Activated naive CD4-positive, alpha-beta T cell treated with anti-CD3 and anti-CD28 coated beads for 36 hours (primary cell): ENCODE measurements around the gene DENND4A. TPM values are rescaled to one million over a fixed set of nuclear protein-coding genes. Genes with fewer than 3 reads are reported as not detected.

ENCODE experiments used
- CTCF ChIA-PET: fragments of 350-600 bp; sonication (Branson Sonifier 250); formaldehyde crosslinking; loops from one replicate; lab custom pipeline; 2021; ENCODE audit warnings: antibody characterized with exemption; lab: Charles Lee
- DNase-seq: peaks from one replicate; pipeline ENCODE4 v3.0.0-alpha.2; 2020
- H3K27ac Mint-ChIP-seq: one replicate; pipeline ENCODE4 v1.8.0; 2021; ENCODE audit warnings: mild to moderate bottlenecking, mixed read lengths
- H3K27me3 Mint-ChIP-seq: one replicate; pipeline ENCODE4 v1.8.0; 2021; ENCODE audit warnings: low read depth, mixed read lengths
- H3K36me3 Mint-ChIP-seq: one replicate; pipeline ENCODE4 v1.8.0; 2021; ENCODE audit warnings: low read depth, mixed read lengths
- H3K4me1 Mint-ChIP-seq: one replicate; pipeline ENCODE4 v1.8.0; 2021; ENCODE audit warnings: low read depth, mixed read lengths
- H3K4me3 Mint-ChIP-seq: one replicate; pipeline ENCODE4 v1.8.0; 2021; ENCODE audit warnings: mild to moderate bottlenecking, moderate library complexity, mixed read lengths
- H3K9me3 Mint-ChIP-seq: one replicate; pipeline ENCODE4 v1.8.0; 2021; ENCODE audit warnings: mixed read lengths
- intact Hi-C: fragments of 100-400 bp; cut with micrococcal nuclease; formaldehyde crosslinking; loops from one replicate; pipeline ENCODE4 v1.15.1; 2023
- total RNA-seq, 2 experiments: library from RNA; stranded (reverse); gene quantifications; one replicate each; pipeline ENCODE4 v1.2.3, GENCODE V29; 2021

DENND4A gene
- total RNA-seq, 2 experiments from 2014 or later, result 23.9 to 24.9 TPM

DNA sequence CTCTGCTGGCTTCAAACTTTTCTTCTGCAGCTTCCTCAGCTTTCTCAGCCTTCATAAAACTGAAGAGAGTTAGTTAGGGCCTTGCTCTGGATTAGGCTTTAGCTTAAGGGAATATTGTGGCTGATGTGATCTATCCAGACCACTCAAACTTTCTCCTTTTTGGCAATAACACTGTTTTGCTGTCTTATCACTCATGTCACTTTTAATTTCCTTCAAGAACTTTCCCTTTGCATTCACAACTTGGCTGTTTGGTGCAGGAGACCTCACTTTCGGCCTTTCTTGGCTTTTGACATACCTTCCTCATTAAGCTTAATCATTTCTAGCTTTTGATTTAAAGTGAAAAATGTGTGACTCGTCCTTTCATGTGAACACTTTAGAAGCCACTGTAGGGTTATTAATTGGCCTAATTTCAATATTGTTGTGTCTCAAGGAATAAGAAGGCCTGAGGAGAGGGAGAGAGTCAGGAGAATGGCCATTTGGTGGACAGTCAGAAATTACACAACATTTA is 109.6 kb downstream of the DENND4A start:
- peak overlapping the region; percentile 36 for H3K27ac Mint-ChIP-seq
- H3K4me3 Mint-ChIP-seq, result no peak overlapping the region
- CTCF ChIA-PET, result interaction anchor here (0.7 to 1.1 kb wide), 3 partner anchors 14 to 175 kb away, joined by 3 read pairs; no protein-coding TSS in a partner anchor
- no peaks in the 10 kb centered on the region for H3K9me3 Mint-ChIP-seq
- no peak for DNase-seq
- peaks cover 19% of the 10 kb centered on the region for H3K4me1 Mint-ChIP-seq
- intact Hi-C loops, result no loop called here
- peaks cover 9% of the 10 kb centered on the region for H3K36me3 Mint-ChIP-seq
- no peaks in the 10 kb centered on the region for H3K27me3 Mint-ChIP-seq

DNA sequence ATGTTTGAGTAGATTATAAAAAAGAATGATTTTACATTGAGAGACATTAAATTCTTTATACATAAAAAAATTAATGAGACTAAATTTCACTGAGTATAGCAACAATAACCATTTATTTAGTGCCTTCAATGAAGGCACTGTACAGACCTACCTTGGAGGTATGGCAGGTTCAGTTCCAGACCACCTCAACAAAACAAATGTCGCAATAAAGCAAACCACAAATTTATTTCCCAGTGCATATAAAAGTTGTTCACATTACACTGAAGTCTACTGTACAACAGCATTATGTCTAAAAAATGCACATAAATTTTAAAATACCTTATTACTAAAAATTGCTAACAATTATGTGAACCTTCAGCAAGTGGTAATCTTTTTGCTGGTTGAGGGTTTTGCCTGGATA is 111.5 kb downstream of the DENND4A start:
- intact Hi-C loops, result no loop called here
- peaks cover 3% of the 10 kb centered on the region for H3K36me3 Mint-ChIP-seq
- H3K4me3 Mint-ChIP-seq, result no peak overlapping the region
- DNase-seq, result no peak
- no peaks in the 10 kb centered on the region for H3K27me3 Mint-ChIP-seq
- CTCF ChIA-PET, result no interaction called here
- H3K9me3 Mint-ChIP-seq, result no peaks in the 10 kb centered on the region
- peaks cover 19% of the 10 kb centered on the region for H3K4me1 Mint-ChIP-seq
- no peak overlapping the region for H3K27ac Mint-ChIP-seq

DNA sequence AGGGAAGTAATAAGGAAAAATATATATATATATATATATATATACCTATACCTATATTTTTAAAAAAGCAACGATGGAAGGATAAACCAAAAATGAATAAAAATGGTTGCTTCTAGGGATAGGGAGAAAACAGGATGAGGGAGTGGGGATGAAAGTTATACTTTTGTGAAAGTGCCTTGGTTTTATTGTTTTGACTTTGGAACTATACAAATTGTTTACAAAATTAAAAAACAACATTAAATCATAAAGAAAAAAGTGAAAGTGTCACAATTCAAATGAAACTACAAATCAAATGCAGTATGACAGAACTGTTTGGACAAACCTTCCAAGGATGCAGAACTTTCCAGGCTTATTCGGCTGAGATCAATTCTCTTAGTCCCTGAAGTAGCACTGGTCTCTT is 116.0 kb downstream of the DENND4A start:
- no peak for DNase-seq
- Mint-ChIP-seq H3K27ac (no peak overlapping the region), H3K4me3 (no peak overlapping the region), H3K4me1 (no peaks in the 10 kb centered on the region), H3K36me3 (peaks cover 11% of the 10 kb centered on the region), H3K9me3 (no peaks in the 10 kb centered on the region), H3K27me3 (no peaks in the 10 kb centered on the region)
- CTCF ChIA-PET, result no interaction called here
- intact Hi-C loops, result no loop called here

DNA sequence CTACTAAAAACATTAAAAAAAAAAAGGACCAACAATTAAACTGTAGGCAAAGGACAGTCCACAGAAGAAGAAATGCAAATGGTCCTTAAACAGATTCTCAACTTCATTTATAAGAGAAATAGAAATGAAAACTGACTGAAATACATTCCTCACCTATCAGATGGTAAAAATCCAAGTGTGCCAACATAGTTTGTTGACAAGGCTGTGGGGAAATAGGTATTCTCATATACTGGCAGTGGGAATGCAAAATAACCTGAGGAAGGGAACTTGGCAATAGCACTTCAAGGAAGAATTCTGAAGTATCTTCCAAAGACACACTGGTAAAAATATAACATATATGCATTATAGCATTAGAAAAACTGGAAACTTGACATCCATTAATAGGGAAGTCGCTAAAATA is 116.5 kb downstream of the DENND4A start:
- intact Hi-C loops, result no loop called here

DNA sequence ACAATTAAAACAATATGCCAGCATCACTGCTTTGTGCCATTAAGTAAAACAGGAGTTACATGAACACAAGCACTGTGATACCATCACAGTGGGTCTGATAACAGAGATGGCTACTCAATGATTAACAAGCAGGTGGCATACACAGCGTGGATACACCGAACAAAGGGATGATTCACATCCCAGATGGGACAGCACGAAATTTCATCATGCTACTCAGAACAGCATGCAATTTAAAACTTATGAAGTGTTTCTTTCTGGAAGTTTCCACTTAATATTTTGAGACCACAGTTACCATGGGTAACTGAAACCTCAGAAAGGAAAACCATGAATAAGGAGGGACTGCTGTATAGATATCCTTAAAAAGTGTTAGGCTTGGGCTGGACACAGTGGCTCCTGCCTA is 125.8 kb downstream of the DENND4A start:
- intact Hi-C loops, result no loop called here
- no peaks in the 10 kb centered on the region for H3K27me3 Mint-ChIP-seq
- no peak for DNase-seq
- H3K4me1 Mint-ChIP-seq, result no peaks in the 10 kb centered on the region
- no peak overlapping the region for H3K4me3 Mint-ChIP-seq
- peaks cover 9% of the 10 kb centered on the region for H3K36me3 Mint-ChIP-seq
- no peaks in the 10 kb centered on the region for H3K9me3 Mint-ChIP-seq
- no peak overlapping the region for H3K27ac Mint-ChIP-seq
- CTCF ChIA-PET, result no interaction called here

More for the DNA sequence above, 116.5 kb downstream of the DENND4A start:
- Mint-ChIP-seq H3K27me3 (no peaks in the 10 kb centered on the region), H3K9me3 (no peaks in the 10 kb centered on the region), H3K27ac (no peak overlapping the region), H3K36me3 (peaks cover 13% of the 10 kb centered on the region), H3K4me1 (no peaks in the 10 kb centered on the region), H3K4me3 (no peak overlapping the region)
- DNase-seq, result no peak
- CTCF ChIA-PET, result no interaction called here

DNA sequence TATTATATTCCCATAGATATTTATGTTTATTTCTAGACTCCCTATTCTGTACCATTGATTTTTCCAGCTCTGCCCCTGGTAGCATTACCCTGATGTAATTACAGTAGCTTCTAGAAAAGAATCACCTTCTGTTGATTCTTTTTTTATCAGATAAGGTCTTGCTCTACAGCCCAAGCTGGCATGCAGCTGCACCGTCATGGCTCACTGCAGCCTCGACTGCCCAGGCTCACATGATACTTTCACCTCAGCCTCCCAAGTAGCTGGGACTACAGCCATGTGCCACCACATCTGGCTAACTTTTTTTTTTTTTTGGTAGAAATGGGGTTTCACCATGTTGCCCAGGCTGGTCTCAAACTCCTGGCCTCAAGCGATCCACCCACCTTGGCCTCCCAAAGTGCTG is 128.6 kb downstream of the DENND4A start:
- Mint-ChIP-seq H3K4me1 (no peaks in the 10 kb centered on the region), H3K9me3 (no peaks in the 10 kb centered on the region), H3K27ac (no peak overlapping the region), H3K4me3 (no peak overlapping the region), H3K27me3 (no peaks in the 10 kb centered on the region), H3K36me3 (peaks cover 8% of the 10 kb centered on the region)
- CTCF ChIA-PET, result interaction anchor here (0.6 to 1.0 kb wide), 2 partner anchors 26 to 194 kb away, joined by 3 to 4 read pairs; no protein-coding TSS in a partner anchor
- DNase-seq, result no peak
- intact Hi-C loops, result no loop called here

DNA sequence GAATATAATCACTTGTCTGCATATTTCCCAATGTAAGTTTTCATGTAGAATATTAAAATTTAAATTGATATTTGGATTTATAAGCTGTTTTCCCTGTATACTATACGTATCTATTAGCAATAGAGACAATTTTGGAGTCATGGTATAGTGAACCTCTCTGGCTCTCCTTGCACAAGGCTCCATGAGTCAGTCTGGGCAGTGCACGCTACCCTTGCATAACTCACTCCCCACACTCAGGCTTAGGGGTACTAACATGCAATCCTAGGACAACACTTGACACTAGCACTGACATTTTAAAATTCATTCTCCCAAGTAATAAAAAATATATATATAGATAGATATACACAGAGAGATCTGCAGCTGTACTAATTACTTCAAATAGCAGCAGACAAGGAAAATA is 131.2 kb downstream of the DENND4A start:
- Mint-ChIP-seq H3K27ac (no peak overlapping the region), H3K4me3 (no peak overlapping the region), H3K36me3 (peaks cover 3% of the 10 kb centered on the region), H3K4me1 (no peaks in the 10 kb centered on the region), H3K27me3 (no peaks in the 10 kb centered on the region), H3K9me3 (no peaks in the 10 kb centered on the region)
- DNase-seq, result no peak
- CTCF ChIA-PET, result interaction anchor here (1.5 kb wide), 1 partner anchor 196 kb away, joined by 8 read pairs; no protein-coding TSS in a partner anchor
- intact Hi-C loops, result no loop called here

DNA sequence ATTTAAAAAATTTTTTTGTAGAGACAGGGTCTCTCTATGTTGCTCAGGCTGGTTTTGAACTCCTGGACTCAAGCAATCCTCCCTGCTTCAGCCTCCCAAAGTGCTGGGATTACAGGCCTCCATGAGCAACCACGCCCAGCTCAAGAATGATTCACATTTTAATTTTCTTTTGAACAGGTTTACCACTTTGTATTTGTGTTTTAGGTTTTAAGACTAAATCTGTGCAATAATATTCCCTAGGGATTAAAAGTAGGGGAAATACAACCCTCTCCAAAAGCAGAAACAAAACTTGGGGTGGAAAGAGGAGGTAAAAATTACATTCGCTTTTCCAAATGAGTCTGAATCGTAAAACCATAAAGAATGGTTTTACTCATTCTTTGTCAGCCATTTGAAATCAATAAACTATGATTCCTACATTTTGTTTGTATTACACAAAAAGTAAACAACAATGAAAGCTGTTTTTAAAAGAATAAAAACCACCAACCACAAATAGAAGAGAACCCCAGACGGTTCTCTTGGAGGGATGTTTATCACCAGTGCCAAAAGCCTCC is 132.5 kb downstream of the DENND4A start:
- Mint-ChIP-seq H3K4me1 (no peaks in the 10 kb centered on the region), H3K9me3 (no peaks in the 10 kb centered on the region), H3K36me3 (peaks cover 3% of the 10 kb centered on the region), H3K27me3 (no peaks in the 10 kb centered on the region), H3K27ac (no peak overlapping the region), H3K4me3 (no peak overlapping the region)
- intact Hi-C loops, result no loop called here
- CTCF ChIA-PET, result interaction anchor here (0.6 to 1.5 kb wide), 4 partner anchors 195 to 1825 kb away, joined by 3 to 8 read pairs (median 4); no protein-coding TSS in a partner anchor
- no peak for DNase-seq

DNA sequence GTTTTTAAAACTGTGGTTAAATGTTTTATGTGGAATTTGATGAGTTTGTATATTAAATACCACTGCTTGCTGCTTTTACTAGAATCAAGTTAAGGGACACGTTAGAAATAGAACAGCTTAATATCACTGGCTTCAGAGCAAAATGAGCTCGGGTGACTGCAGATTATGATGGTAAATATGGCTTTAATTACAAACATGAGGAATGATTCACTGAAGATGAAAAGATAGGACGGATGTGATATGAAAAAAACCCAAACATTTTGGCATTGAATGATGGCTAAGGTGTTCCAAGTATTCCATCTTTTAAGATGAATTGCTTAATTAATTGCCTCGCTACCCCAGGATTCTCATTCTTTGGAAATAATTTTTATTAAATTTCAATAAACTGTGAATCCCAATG is 136.6 kb downstream of the DENND4A start:
- CTCF ChIA-PET, result interaction anchor here (0.6 kb wide), 1 partner anchor 18 kb away, joined by 4 read pairs; no protein-coding TSS in a partner anchor
- H3K36me3 Mint-ChIP-seq, result peaks cover 4% of the 10 kb centered on the region
- intact Hi-C loops, result no loop called here

DNA sequence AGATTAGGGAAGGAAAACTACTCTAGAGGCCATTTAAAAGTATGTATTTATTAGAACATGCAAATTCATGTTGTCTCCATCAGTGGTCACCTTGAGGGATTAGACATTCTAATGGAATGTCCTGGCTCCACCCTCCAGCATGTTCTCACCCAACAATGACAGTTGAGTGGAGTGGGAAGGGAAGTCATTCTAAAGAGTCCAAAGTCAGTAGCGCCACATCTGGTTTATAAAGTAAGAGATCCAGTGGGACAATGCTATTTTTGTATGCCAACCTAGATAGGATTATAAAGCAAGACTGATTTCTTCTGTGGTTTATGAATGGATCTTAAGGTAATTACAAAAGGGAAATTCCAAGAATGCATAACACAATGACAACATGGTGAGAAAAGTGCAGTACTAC is 137.1 kb downstream of the DENND4A start:
- peaks cover 4% of the 10 kb centered on the region for H3K36me3 Mint-ChIP-seq
- no peak overlapping the region for H3K4me3 Mint-ChIP-seq
- H3K9me3 Mint-ChIP-seq, result no peaks in the 10 kb centered on the region
- H3K27ac Mint-ChIP-seq, result peak overlapping the region; percentile 36
- DNase-seq, result no peak
- H3K4me1 Mint-ChIP-seq, result no peaks in the 10 kb centered on the region
- CTCF ChIA-PET, result no interaction called here
- H3K27me3 Mint-ChIP-seq, result no peaks in the 10 kb centered on the region
- intact Hi-C loops, result no loop called here

More for the DNA sequence above, 136.6 kb downstream of the DENND4A start:
- Mint-ChIP-seq H3K4me1 (no peaks in the 10 kb centered on the region), H3K9me3 (no peaks in the 10 kb centered on the region), H3K27ac (no peak overlapping the region), H3K4me3 (no peak overlapping the region), H3K27me3 (no peaks in the 10 kb centered on the region)
- no peak for DNase-seq

DNA sequence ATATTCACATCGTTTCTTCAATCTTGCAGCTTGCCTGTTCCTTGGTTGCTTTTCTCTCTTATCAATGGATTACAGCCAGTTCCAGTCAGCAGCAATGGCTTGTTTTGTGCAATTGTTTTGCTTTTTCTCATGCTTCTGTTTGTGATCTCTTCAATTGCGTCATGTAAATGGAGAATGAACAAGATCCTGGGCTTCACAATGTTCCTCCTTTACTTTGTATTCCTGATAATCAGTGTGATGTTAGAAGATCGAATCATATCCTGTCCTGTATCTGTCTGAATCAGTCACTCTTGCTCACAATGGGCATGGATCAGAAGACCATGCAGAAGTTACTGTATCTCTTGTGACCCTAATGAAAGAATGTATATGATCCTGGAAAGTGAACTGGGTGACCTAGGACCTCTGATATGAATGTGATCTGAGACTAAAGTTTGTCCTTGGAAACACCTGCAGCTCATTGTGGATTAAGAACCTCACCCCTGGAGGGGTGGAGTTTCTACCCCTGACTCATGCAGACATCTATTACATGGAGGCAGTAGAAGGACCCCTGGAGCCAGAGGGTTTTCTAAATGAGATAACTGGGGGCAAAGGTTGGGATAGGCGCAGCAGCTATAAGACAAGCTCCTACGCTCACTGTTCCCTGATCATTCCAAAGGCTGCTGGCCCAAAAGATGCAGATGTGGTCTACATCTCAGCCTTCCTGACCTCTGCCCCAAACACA is 138.1 kb downstream of the DENND4A start:
- no peaks in the 10 kb centered on the region for H3K9me3 Mint-ChIP-seq
- no peaks in the 10 kb centered on the region for H3K27me3 Mint-ChIP-seq
- H3K36me3 Mint-ChIP-seq, result peaks cover 4% of the 10 kb centered on the region
- DNase-seq, result no peak
- no peak overlapping the region for H3K4me3 Mint-ChIP-seq
- CTCF ChIA-PET, result interaction anchor here (0.9 to 1.9 kb wide), 2 partner anchors 12 to 15 kb away, joined by 4 to 5 read pairs; no protein-coding TSS in a partner anchor
- no peaks in the 10 kb centered on the region for H3K4me1 Mint-ChIP-seq
- H3K27ac Mint-ChIP-seq, result peak overlapping the region; percentile 32
- intact Hi-C loops, result loop anchor here (5.0 kb wide), 1 partner anchor 288 kb away; no protein-coding TSS in a partner anchor

DNA sequence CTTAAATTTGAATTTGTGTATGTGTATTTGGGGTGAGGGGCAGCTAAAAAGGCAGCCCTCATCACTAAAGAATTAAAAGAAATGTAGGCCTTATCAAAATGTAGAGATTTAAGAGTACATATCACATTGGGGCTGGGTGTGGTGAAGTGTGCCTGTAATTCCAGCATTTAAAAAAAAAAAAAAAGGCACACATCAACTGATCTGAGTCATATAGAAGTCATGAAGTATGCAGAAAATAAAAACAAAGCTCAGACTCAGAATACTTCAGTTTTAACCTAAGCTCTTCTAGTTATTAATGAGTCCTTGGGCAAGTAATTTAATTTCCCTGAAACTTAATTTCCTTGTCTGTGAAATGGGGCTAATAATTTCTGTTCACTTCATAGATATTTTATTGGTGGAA is 138.8 kb downstream of the DENND4A start:
- H3K27ac Mint-ChIP-seq, result no peak overlapping the region
- intact Hi-C loops, result loop anchor here (5.0 kb wide), 1 partner anchor 289 kb away; no protein-coding TSS in a partner anchor
- no peak overlapping the region for H3K4me3 Mint-ChIP-seq
- H3K4me1 Mint-ChIP-seq, result no peaks in the 10 kb centered on the region
- peaks cover 2% of the 10 kb centered on the region for H3K36me3 Mint-ChIP-seq
- no peaks in the 10 kb centered on the region for H3K9me3 Mint-ChIP-seq
- H3K27me3 Mint-ChIP-seq, result no peaks in the 10 kb centered on the region
- CTCF ChIA-PET, result interaction anchor here (0.9 to 1.9 kb wide), 2 partner anchors 11 to 15 kb away, joined by 4 to 5 read pairs; no protein-coding TSS in a partner anchor
- DNase-seq, result no peak
